Gastrocnemius medialis (tissue), 4 donors: ENCODE results near the gene PACSIN2. TPM values are rescaled to one million over a fixed set of nuclear protein-coding genes. Genes with fewer than 3 reads are reported as not detected.
"Not testable (repeated sequence)": the region's sequence is repeated elsewhere in the genome, so short reads cannot be mapped to it uniquely, and the experiment has no call there.

Experiments
- ATAC-seq, 2 donors: fragments of 150-250 bp; one replicate each; pipeline ENCODE4 v1.9.1; 2016
- DNase-seq, 2 donors: peaks; one replicate each; pipeline ENCODE4 v3.0.0-alpha.2; 2019
- H3K27ac ChIP-seq, 4 donors: fragments of 200-600 bp; sonication (generic); 1 replicate in 1 of 4; 2 replicates in 3 of 4; pipeline ENCODE4 v1.5.1; 2016 to 2018; ENCODE audit warnings: mild to moderate bottlenecking in 2 of 4, moderate library complexity in 1 of 4
- H3K27me3 ChIP-seq, 3 donors: fragments of 200-600 bp; sonication (generic) in 2 of 3; 1 replicate in 1 of 3; 2 replicates in 2 of 3; pipeline versions ENCODE4 v1.5.1 to v1.6.0; 2016 to 2019; ENCODE audit warnings: mild to moderate bottlenecking in 1 of 3, moderate library complexity in 1 of 3
- H3K36me3 ChIP-seq, 2 donors: fragments of 200-600 bp; sonication (generic) in 1 of 2; one replicate each; pipeline ENCODE4 v1.5.1; 2017 to 2018
- H3K4me1 ChIP-seq, 2 donors: fragments of 200-600 bp; sonication (generic) in 1 of 2; one replicate each; pipeline ENCODE4 v1.5.1; 2016 to 2017; ENCODE audit warnings: mild to moderate bottlenecking in 2 of 2
- H3K4me3 ChIP-seq, 4 donors: fragments of 200-600 bp; sonication (generic) in 3 of 4; 1 replicate in 1 of 4; 2 replicates in 3 of 4; pipeline ENCODE4 v1.5.1; 2016 to 2019; ENCODE audit warnings: mild to moderate bottlenecking in 2 of 4
- H3K9me3 ChIP-seq, 3 donors: fragments of 200-600 bp; sonication (generic) in 2 of 3; 1 replicate in 1 of 3; 2 replicates in 2 of 3; pipeline ENCODE4 v1.5.1; 2016 to 2019
- POLR2A ChIP-seq, 2 donors: fragments of 450-650 bp; IDR thresholded peaks; one replicate each; pipeline ENCODE4 v1.6.1; 2017; ENCODE audit warnings: antibody characterized with exemption in 2 of 2, mild to moderate bottlenecking in 2 of 2, moderate library complexity in 2 of 2
- in situ Hi-C, 4 donors: fragments of 200-750 bp; cut with MboI; loops; one replicate each; pipeline versions ENCODE4 v1.15.0 to v1.8.0; 2017; ENCODE audit warnings: low sequenced_read_pairs in 4 of 4
- intact Hi-C: fragments of 100-400 bp; cut with DNase I; formaldehyde crosslinking; loops from one replicate; pipeline ENCODE4 v1.15.1; 2023; ENCODE audit warnings: low total_unique reads
- total RNA-seq, 4 donors: library from RNA; depleted of rRNA; stranded (reverse); fragments of >200 nt; gene quantifications; one replicate each; pipeline versions ENCODE4 v1.1.0 to v1.2.3, GENCODE V29; 2016
- TF ChIP-seq, protein P1 (sequence below), 5 experiments: fragments of 450-650 bp in 3 of 5; fragments of 200-600 bp in 2 of 5; sonication (generic) in 2 of 5; IDR thresholded peaks in 4 of 5; conservative IDR thresholded peaks in 1 of 5; 1 replicate in 4 of 5; 2 replicates in 1 of 5; pipeline ENCODE4 v1.5.1; 2016 to 2019; ENCODE audit warnings: antibody characterized with exemption in 5 of 5, mild to moderate bottlenecking in 3 of 5, moderate library complexity in 3 of 5

PACSIN2 gene
- total RNA-seq, 4 donors from 2014 or later: 37.3 to 45.9 (median 39.8) TPM

DNA sequence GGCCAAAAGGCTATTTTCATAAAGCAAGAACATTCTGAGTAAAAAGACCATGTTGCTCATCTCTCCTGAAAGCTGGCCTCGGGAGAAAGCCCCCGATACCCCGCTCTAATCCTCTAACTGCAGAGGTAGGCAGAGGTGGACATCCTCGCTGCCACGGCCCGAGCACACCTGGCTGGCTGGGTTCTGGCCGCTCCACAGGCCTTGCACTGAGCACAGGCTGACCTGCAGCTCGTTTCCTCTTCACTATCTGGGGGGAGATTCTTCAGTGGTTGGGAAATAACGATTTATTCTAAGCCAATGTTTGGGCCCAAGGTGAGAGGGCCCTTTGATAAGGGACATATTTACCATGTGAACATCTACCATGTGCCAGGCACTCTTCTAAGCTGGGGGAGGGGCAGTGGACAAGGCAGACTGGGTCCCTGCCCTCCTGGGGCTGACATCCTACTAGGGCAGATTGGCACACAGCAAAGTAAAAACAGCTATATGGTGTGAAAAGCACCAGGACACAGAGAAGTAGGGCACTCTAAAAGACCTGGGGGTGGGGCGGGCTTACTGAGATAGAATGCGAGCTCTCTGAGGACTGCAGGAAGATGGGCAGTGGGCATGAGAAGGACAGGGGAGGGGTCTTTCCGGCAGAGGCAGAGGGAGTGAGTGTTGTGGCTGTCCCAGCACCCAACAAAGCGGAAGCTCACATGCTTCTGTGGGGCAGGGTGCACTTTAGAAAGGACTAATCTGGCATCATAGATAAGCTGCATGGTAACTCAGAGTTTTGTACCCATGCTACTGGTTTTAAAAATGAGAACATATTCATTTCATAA lies 92.4 kb downstream of the PACSIN2 start:
- Histone ChIP-seq H3K27ac (peak overlapping the region in 1 of 4 donors; percentile 23), H3K27me3 (no peaks in the 10 kb centered on the region), H3K4me3 (no peak overlapping the region), H3K4me1 (peaks cover 59 to 81% of the 10 kb centered on the region in 2 donors), H3K9me3 (no peaks in the 10 kb centered on the region), H3K36me3 (no peaks in the 10 kb centered on the region)
- in situ Hi-C loops: no loop called here
- intact Hi-C loops: no loop called here
- ATAC-seq (no peak), DNase-seq (no peak)
- no peak for TF ChIP-seq POLR2A (IDR thresholded peaks at IDR 0.05)
- TF ChIP-seq, protein P1, sequence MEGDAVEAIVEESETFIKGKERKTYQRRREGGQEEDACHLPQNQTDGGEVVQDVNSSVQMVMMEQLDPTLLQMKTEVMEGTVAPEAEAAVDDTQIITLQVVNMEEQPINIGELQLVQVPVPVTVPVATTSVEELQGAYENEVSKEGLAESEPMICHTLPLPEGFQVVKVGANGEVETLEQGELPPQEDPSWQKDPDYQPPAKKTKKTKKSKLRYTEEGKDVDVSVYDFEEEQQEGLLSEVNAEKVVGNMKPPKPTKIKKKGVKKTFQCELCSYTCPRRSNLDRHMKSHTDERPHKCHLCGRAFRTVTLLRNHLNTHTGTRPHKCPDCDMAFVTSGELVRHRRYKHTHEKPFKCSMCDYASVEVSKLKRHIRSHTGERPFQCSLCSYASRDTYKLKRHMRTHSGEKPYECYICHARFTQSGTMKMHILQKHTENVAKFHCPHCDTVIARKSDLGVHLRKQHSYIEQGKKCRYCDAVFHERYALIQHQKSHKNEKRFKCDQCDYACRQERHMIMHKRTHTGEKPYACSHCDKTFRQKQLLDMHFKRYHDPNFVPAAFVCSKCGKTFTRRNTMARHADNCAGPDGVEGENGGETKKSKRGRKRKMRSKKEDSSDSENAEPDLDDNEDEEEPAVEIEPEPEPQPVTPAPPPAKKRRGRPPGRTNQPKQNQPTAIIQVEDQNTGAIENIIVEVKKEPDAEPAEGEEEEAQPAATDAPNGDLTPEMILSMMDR (IDR thresholded peaks at IDR 0.05 in 4 of 5, conservative IDR thresholded peaks at IDR 0.05 in 1 of 5): no peak

DNA sequence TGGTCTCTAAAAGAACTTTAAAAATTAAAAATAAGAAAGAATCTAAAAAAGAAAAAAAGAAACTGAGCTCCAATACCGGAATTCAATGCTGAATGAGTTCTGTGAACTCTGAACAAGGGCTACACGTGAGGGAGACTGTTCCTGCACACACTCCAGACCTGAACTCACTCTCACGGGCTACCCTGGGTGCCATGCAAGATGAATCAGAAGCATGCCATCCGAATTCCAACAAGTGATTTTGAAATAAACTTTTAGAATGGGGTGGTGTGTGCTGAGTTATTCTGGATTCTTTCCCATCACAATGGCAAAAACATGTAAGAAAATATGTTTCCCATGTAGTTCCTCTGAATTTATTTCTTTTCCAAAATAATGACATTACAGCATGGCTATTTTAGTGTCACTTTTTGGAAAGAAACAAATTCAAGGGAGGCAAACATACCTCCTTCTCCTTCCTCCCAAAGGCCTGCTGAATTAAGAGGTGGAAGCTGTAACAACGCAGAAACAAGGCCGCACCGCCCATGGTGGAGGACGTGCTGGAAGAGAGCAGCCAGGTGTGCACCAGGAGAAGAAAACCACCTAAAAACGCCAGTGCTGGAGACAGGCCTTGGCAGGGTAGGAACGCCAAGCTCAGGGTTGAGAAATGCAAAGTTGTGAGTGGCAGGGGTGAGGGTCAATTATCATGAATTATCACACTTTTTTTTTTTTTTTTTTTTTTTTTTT lies 94.7 kb downstream of the PACSIN2 start:
- TF ChIP-seq, protein P1 (IDR thresholded peaks at IDR 0.05 in 4 of 5, conservative IDR thresholded peaks at IDR 0.05 in 1 of 5): no peak
- TF ChIP-seq POLR2A (IDR thresholded peaks at IDR 0.05): no peak
- H3K9me3 ChIP-seq: no peaks in the 10 kb centered on the region
- no peaks in the 10 kb centered on the region for H3K36me3 ChIP-seq
- intact Hi-C loops: no loop called here
- H3K4me1 ChIP-seq: peaks cover 40 to 81% of the 10 kb centered on the region in 2 donors
- no peak overlapping the region for H3K4me3 ChIP-seq
- no peaks in the 10 kb centered on the region for H3K27me3 ChIP-seq
- peak overlapping the region in 3 of 4 donors; percentile 41 to 73 (median 68) for H3K27ac ChIP-seq
- DNase-seq (no peak), ATAC-seq (peak; percentile 53 to 64)
- in situ Hi-C loops: no loop called here

GRCh38 chr22:42919199-42919598 lies 95.8 kb downstream of the PACSIN2 start:
- peaks cover 48 to 86% of the 10 kb centered on the region in 2 donors for H3K4me1 ChIP-seq
- H3K27ac ChIP-seq: peak overlapping the region in 3 of 4 donors; percentile 1 to 68 (median 41)
- in situ Hi-C loops (loop anchor here in 1 of 4 donors (10.0 kb wide), 1 partner anchor 56 kb away; no protein-coding TSS in a partner anchor), intact Hi-C loops (no loop called here)
- no peaks in the 10 kb centered on the region for H3K27me3 ChIP-seq
- ATAC-seq (peak; percentile 57 to 71), DNase-seq (peak in 1 of 2 donors; percentile 65)
- no peaks in the 10 kb centered on the region for H3K9me3 ChIP-seq
- H3K4me3 ChIP-seq: no peak overlapping the region
- TF ChIP-seq, protein P1 (IDR thresholded peaks at IDR 0.05 in 4 of 5, conservative IDR thresholded peaks at IDR 0.05 in 1 of 5): no peak
- TF ChIP-seq POLR2A (IDR thresholded peaks at IDR 0.05): no peak
- no peaks in the 10 kb centered on the region for H3K36me3 ChIP-seq

DNA sequence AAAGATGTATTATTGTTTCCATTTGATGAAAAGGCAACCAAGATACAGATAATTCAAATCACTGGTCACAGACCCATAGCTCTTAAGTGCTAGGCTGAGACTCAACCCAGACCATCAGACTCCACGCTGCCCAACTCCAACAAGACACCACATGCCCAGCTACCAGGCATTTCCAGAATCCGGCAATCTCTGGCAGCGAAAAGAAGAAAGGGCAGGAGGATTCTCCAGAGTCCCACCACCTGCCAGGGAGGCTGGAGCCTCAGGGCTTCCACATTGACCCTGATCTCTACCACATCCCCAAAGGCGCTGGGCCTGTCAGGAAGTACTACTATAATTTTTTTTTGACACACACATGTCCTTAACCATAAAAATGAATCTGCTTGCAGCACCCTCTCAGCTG lies 96.4 kb downstream of the PACSIN2 start:
- Histone ChIP-seq H3K27me3 (no peaks in the 10 kb centered on the region), H3K36me3 (no peaks in the 10 kb centered on the region), H3K4me3 (no peak overlapping the region), H3K4me1 (peaks cover 54 to 85% of the 10 kb centered on the region in 2 donors), H3K27ac (peak overlapping the region in 2 of 4 donors; percentile 41 to 68), H3K9me3 (no peaks in the 10 kb centered on the region)
- ATAC-seq: no peak
- no peak for TF ChIP-seq POLR2A (IDR thresholded peaks at IDR 0.05)
- TF ChIP-seq, protein P1 (IDR thresholded peaks at IDR 0.05 in 4 of 5, conservative IDR thresholded peaks at IDR 0.05 in 1 of 5): no peak
- DNase-seq: no peak
- in situ Hi-C loops: loop anchor here in 1 of 4 donors (10.0 kb wide), 1 partner anchor 56 kb away; no protein-coding TSS in a partner anchor
- intact Hi-C loops: no loop called here

DNA sequence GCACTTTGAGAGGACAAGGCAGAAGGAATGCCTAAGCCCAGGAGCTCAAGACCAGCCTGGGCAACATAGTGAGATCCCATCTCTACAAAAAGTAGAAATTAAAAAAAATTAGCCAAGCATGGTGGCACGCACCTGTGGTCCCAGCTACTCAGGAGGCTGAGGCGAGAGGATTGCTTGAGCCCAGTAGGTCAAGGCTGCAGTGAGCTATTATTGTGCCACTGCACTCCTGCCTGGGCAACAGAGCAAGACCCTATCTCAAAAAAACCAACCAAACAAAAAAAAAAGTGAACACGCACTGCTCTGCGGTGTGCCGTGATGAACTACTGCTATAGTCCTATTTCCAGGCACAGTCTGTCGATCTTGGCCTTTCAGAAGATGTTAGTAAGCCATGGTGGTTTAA lies 97.6 kb downstream of the PACSIN2 start:
- ATAC-seq, intact Hi-C loops, H3K4me3 ChIP-seq, H3K27ac ChIP-seq, H3K27me3 ChIP-seq, H3K36me3 ChIP-seq, H3K9me3 ChIP-seq, DNase-seq: not testable (repeated sequence)
- in situ Hi-C loops: loop anchor here in 1 of 4 donors (10.0 kb wide), 1 partner anchor 57 kb away; no protein-coding TSS in a partner anchor
- H3K4me1 ChIP-seq: peaks cover 48 to 76% of the 10 kb centered on the region in 2 donors
